Osteocyte (in vitro differentiated cells): Measurements from ENCODE around the gene TBC1D19. TPM values are rescaled to one million over a fixed set of nuclear protein-coding genes. Genes with fewer than 3 reads are reported as not detected.

Source experiments
- DNase-seq: peaks from one replicate; pipeline ENCODE4 v3.0.0; 2021; ENCODE audit warnings: mixed read lengths; ENCODE audit not compliant: unreplicated experiment; ENCODE audit errors: extremely low spot score
- H3K27ac Mint-ChIP-seq: one replicate; pipeline ENCODE4 v1.8.0; 2021; ENCODE audit warnings: mild to moderate bottlenecking, mixed read lengths; ENCODE audit not compliant: unreplicated experiment
- H3K27me3 Mint-ChIP-seq: one replicate; pipeline ENCODE4 v1.8.0; 2021; ENCODE audit warnings: mixed read lengths; ENCODE audit not compliant: unreplicated experiment
- H3K36me3 Mint-ChIP-seq: one replicate; pipeline ENCODE4 v1.8.0; 2021; ENCODE audit warnings: mixed read lengths; ENCODE audit not compliant: unreplicated experiment
- H3K4me1 Mint-ChIP-seq: one replicate; pipeline ENCODE4 v1.8.0; 2021; ENCODE audit warnings: mixed read lengths; ENCODE audit not compliant: unreplicated experiment
- H3K4me3 Mint-ChIP-seq: one replicate; pipeline ENCODE4 v1.8.0; 2021; ENCODE audit warnings: mild to moderate bottlenecking, moderate library complexity, mixed read lengths; ENCODE audit not compliant: unreplicated experiment
- H3K9me3 Mint-ChIP-seq: one replicate; pipeline ENCODE4 v1.8.0; 2021; ENCODE audit warnings: mixed read lengths; ENCODE audit not compliant: unreplicated experiment
- CTCF ChIP-seq: fragments of 200-600 bp; sonication (generic); IDR thresholded peaks from 2 replicates; pipeline ENCODE4 v1.5.0; 2021; ENCODE audit warnings: antibody characterized with exemption, mild to moderate bottlenecking, moderate library complexity
- total RNA-seq: library from RNA; stranded (reverse); gene quantifications from 2 replicates; pipeline ENCODE4 v1.2.1, GENCODE V29; 2021

The TBC1D19 gene
- total RNA-seq, 1 donor from 2014 or later = 13.5 TPM

- no peak overlapping the region for H3K27ac Mint-ChIP-seq
These were observed 178.8 kb downstream of the TBC1D19 start for GRCh38 chr4:26762650-26763049.

GRCh38 chr4:26763063-26763462 lies 179.2 kb downstream of the TBC1D19 start:
- Mint-ChIP-seq H3K27me3 (no peaks in the 10 kb centered on the region), H3K27ac (no peak overlapping the region), H3K36me3 (peaks cover 24% of the 10 kb centered on the region), H3K4me3 (no peak overlapping the region), H3K9me3 (no peaks in the 10 kb centered on the region), H3K4me1 (no peaks in the 10 kb centered on the region)
- TF ChIP-seq CTCF = no peak
- DNase-seq = no peak

More at GRCh38 chr4:26762650-26763049, 178.8 kb downstream of the TBC1D19 start:
- no peak for TF ChIP-seq CTCF
- no peak overlapping the region for H3K4me3 Mint-ChIP-seq
- peaks cover 21% of the 10 kb centered on the region for H3K36me3 Mint-ChIP-seq
- no peak for DNase-seq
- no peaks in the 10 kb centered on the region for H3K9me3 Mint-ChIP-seq
- no peaks in the 10 kb centered on the region for H3K27me3 Mint-ChIP-seq
- no peaks in the 10 kb centered on the region for H3K4me1 Mint-ChIP-seq

DNA sequence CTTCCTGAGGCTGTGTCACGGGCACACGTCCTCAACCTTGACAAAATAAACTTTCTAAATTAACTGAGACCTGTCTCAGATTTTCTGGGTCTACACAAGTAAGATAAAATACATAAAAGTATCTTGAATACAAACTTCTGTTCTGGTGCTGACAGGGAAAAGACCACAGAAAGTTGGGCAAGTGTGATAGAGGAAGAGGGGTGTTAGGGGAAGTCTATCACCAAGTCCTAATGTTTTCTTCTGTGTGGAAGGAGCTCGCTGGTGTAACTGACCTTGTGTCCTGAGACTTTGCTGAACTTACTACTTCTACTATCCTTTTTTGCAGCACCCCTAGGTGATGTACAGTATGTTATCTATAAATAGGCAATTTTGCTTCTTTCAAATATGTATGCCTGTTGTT lies 179.8 kb downstream of the TBC1D19 start:
- Mint-ChIP-seq H3K9me3 (no peaks in the 10 kb centered on the region), H3K27me3 (no peaks in the 10 kb centered on the region), H3K27ac (no peak overlapping the region), H3K4me3 (no peak overlapping the region), H3K4me1 (no peaks in the 10 kb centered on the region), H3K36me3 (peaks cover 24% of the 10 kb centered on the region)
- DNase-seq = no peak
- TF ChIP-seq CTCF = no peak

DNA sequence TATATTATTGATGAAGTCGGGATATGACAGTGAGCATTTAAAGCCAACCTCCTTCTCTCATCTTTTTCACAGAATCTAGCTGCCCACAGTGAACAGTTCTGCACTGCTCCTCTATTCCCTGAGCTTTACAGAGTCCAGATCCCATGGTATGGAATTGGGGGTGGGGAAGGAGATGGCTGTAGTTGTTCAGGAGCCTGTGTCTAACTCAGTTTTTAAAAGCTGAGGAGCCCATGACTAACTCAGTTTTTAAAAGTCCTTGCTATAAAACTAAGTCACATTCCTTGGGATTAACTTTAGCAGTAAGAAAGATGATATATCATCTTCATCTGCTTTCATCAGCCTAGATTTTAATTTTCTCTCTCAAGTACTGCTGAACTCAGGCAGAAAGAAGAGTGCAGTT lies 180.3 kb downstream of the TBC1D19 start:
- no peak for DNase-seq
- peaks cover 24% of the 10 kb centered on the region for H3K36me3 Mint-ChIP-seq
- H3K4me1 Mint-ChIP-seq = no peaks in the 10 kb centered on the region
- H3K9me3 Mint-ChIP-seq = no peaks in the 10 kb centered on the region
- no peaks in the 10 kb centered on the region for H3K27me3 Mint-ChIP-seq
- H3K27ac Mint-ChIP-seq = no peak overlapping the region
- no peak overlapping the region for H3K4me3 Mint-ChIP-seq
- no peak for TF ChIP-seq CTCF

DNA sequence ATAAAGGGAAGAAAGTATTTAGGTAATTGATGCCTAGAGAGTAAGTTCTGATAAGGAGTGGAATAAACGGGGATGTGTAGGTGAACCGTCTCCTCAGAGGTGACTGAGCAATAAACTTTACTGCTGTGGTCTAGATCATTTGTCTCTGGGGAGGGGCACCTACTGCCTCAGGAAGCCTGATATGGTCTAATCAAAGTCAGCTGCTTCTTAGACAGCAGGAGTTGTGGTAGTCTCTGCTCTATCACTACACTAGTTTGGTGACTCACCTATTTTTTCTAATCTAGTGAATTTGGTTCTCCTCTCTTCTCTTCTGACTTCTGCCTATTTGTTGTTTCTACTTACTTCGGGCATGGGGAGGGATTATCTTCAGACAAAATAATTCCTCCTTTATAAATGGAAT lies 181.6 kb downstream of the TBC1D19 start:
- no peak overlapping the region for H3K27ac Mint-ChIP-seq
- no peak for DNase-seq
- no peaks in the 10 kb centered on the region for H3K4me1 Mint-ChIP-seq
- H3K27me3 Mint-ChIP-seq = no peaks in the 10 kb centered on the region
- H3K36me3 Mint-ChIP-seq = peaks cover 23% of the 10 kb centered on the region
- no peak overlapping the region for H3K4me3 Mint-ChIP-seq
- H3K9me3 Mint-ChIP-seq = no peaks in the 10 kb centered on the region
- TF ChIP-seq CTCF = no peak
